ENCODE measurements around the gene ISL2. TPM values are rescaled to one million over a fixed set of nuclear protein-coding genes. Genes with fewer than 3 reads are reported as not detected.

Gene ISL2
- polyA plus RNA-seq, 1 donor (not counting 4 experiments of a cell fraction or from before 2014, with no cell fraction given) = not detected

DNA sequence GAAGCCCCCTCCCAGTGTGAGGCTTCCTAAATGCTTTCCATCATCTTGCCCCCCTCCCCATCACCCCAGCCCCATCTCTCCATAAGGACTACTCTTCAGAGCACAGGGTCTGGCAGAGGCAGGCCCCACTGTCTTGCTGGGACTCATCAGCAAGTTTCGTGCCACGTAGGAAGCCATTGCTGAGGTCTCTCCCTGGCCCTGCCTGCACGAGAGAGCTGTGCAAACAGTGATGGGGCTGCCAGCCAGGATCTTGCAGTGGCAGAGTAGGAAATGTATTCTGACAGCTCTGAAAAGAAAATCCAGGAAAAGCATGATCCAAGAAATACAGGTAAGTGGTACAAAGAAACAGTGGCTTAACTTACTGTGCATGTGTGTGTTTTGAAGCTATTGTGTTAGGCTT lies 22.6 kb downstream of the ISL2 start:
- dilution Hi-C loops (cut with MboI; ENCODE audit: extremely low pct_ligation_motif_present, low sequenced_read_pairs) = no loop called here
- Histone ChIP-seq H3K4me3 (ENCODE audit: control insufficient read depth in 2 of 3, extremely low read depth in 1 of 3, insufficient read depth in 2 of 3, low read depth in 1 of 3, low read length in 3 of 3) (no peak overlapping the region), H3K36me3 (ENCODE audit: control insufficient read depth in 2 of 2, extremely low read depth in 1 of 2, insufficient read depth in 2 of 2, low read length in 2 of 2) (no peaks in the 10 kb centered on the region), H3K79me2 (ENCODE audit: control insufficient read depth, insufficient read depth, low read length) (no peaks in the 10 kb centered on the region), H3K9me3 (ENCODE audit: control insufficient read depth, low read depth, low read length) (no peaks in the 10 kb centered on the region), H3K4me2 (ENCODE audit: control insufficient read depth, extremely low read depth, insufficient read depth, low read depth, low read length) (no peak overlapping the region), H4K20me1 (ENCODE audit: control insufficient read depth, extremely low read depth, insufficient read depth, low read length) (no peaks in the 10 kb centered on the region), H2AFZ (ENCODE audit: control insufficient read depth, low read length) (no peak overlapping the region), H3K9me1 (ENCODE audit: control insufficient read depth, extremely low read depth, insufficient read depth, low read length) (no peaks in the 10 kb centered on the region), H3K4me1 (ENCODE audit: control insufficient read depth, extremely low read depth, insufficient read depth, low read length) (no peaks in the 10 kb centered on the region), H3K27me3 (ENCODE audit: control insufficient read depth, extremely low read depth, insufficient read depth, low read length) (no peaks in the 10 kb centered on the region), H3K27ac (ENCODE audit: control insufficient read depth, insufficient read depth, low read length) (no peak overlapping the region), H3K9ac (ENCODE audit: control insufficient read depth, extremely low read depth, insufficient read depth, low read length) (no peak overlapping the region)
- DNase-seq (ENCODE audit: low read depth, low spot score) (no peak), FAIRE-seq (no peak)
- no peak for TF ChIP-seq EZH2 (IDR thresholded peaks at IDR 0.05; ENCODE audit: low read length)
- TF ChIP-seq, protein P1, sequence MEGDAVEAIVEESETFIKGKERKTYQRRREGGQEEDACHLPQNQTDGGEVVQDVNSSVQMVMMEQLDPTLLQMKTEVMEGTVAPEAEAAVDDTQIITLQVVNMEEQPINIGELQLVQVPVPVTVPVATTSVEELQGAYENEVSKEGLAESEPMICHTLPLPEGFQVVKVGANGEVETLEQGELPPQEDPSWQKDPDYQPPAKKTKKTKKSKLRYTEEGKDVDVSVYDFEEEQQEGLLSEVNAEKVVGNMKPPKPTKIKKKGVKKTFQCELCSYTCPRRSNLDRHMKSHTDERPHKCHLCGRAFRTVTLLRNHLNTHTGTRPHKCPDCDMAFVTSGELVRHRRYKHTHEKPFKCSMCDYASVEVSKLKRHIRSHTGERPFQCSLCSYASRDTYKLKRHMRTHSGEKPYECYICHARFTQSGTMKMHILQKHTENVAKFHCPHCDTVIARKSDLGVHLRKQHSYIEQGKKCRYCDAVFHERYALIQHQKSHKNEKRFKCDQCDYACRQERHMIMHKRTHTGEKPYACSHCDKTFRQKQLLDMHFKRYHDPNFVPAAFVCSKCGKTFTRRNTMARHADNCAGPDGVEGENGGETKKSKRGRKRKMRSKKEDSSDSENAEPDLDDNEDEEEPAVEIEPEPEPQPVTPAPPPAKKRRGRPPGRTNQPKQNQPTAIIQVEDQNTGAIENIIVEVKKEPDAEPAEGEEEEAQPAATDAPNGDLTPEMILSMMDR (optimal IDR thresholded peaks at IDR 0.05 in 1 of 3, IDR thresholded peaks at IDR 0.05 in 1 of 3, conservative IDR thresholded peaks at IDR 0.05 in 1 of 3; ENCODE audit: extremely low read depth in 1 of 3, insufficient read depth in 2 of 3, low read length in 3 of 3) = no peak

DNA sequence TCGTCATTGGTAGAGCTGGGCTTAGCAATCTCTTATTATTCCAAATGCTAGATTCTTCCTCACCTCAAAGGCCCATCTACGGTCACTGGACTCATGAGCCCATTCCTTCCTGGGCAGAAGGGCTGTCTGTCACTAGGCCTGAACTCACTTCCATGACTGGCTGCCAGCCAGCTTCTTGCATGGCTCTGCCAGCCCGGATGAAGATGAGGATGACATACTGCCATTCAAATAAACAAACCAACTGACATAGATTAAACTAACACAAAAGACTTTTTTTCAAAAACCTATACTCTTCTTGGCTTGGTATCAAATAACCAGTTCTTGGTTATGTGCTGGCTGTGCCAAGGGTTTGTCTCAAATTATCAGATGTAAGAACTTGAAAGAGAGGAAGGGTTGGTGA lies 23.8 kb downstream of the ISL2 start:
- no peak overlapping the region for H3K27ac ChIP-seq (ENCODE audit: control insufficient read depth, insufficient read depth, low read length)
- H3K4me2 ChIP-seq (ENCODE audit: control insufficient read depth, extremely low read depth, insufficient read depth, low read depth, low read length) = no peak overlapping the region
- no peaks in the 10 kb centered on the region for H3K27me3 ChIP-seq (ENCODE audit: control insufficient read depth, extremely low read depth, insufficient read depth, low read length)
- no peak overlapping the region for H3K4me3 ChIP-seq (ENCODE audit: control insufficient read depth in 2 of 3, extremely low read depth in 1 of 3, insufficient read depth in 2 of 3, low read depth in 1 of 3, low read length in 3 of 3)
- no peaks in the 10 kb centered on the region for H3K9me1 ChIP-seq (ENCODE audit: control insufficient read depth, extremely low read depth, insufficient read depth, low read length)
- no peaks in the 10 kb centered on the region for H3K9me3 ChIP-seq (ENCODE audit: control insufficient read depth, low read depth, low read length)
- dilution Hi-C loops (cut with MboI; ENCODE audit: extremely low pct_ligation_motif_present, low sequenced_read_pairs) = no loop called here
- FAIRE-seq = no peak
- no peak for TF ChIP-seq EZH2 (IDR thresholded peaks at IDR 0.05; ENCODE audit: low read length)
- TF ChIP-seq, protein P1 (optimal IDR thresholded peaks at IDR 0.05 in 1 of 3, IDR thresholded peaks at IDR 0.05 in 1 of 3, conservative IDR thresholded peaks at IDR 0.05 in 1 of 3; ENCODE audit: extremely low read depth in 1 of 3, insufficient read depth in 2 of 3, low read length in 3 of 3) = no peak
- H3K36me3 ChIP-seq (ENCODE audit: control insufficient read depth in 2 of 2, extremely low read depth in 1 of 2, insufficient read depth in 2 of 2, low read length in 2 of 2) = no peaks in the 10 kb centered on the region
- H3K79me2 ChIP-seq (ENCODE audit: control insufficient read depth, insufficient read depth, low read length) = no peaks in the 10 kb centered on the region
- no peak for DNase-seq (ENCODE audit: low read depth, low spot score)
- H2AFZ ChIP-seq (ENCODE audit: control insufficient read depth, low read length) = no peak overlapping the region
- H3K9ac ChIP-seq (ENCODE audit: control insufficient read depth, extremely low read depth, insufficient read depth, low read length) = no peak overlapping the region
- no peaks in the 10 kb centered on the region for H4K20me1 ChIP-seq (ENCODE audit: control insufficient read depth, extremely low read depth, insufficient read depth, low read length)
- H3K4me1 ChIP-seq (ENCODE audit: control insufficient read depth, extremely low read depth, insufficient read depth, low read length) = no peaks in the 10 kb centered on the region

All from keratinocyte (primary cell).